Measurements from ENCODE around the gene STAMBPL1. TPM values are rescaled to one million over a fixed set of nuclear protein-coding genes. Genes with fewer than 3 reads are reported as not detected.

The STAMBPL1 gene
- total and polyA plus RNA-seq, 5 donors from 2014 or later, result 12.2 to 40.5 (median 14.7) TPM

GRCh38 chr10:88849234-88849633 is 30.8 kb upstream of the STAMBPL1 start:
- Histone ChIP-seq H3K27me3 (ENCODE audit: control insufficient read depth, insufficient read depth, low read length) (no peaks in the 10 kb centered on the region), H3K4me3 (ENCODE audit: low read depth, low read length) (no peak overlapping the region), H3K4me1 (ENCODE audit: control insufficient read depth, insufficient read depth, low read length, poor library complexity, severe bottlenecking) (peaks cover 4% of the 10 kb centered on the region), H3K9me3 (ENCODE audit: control insufficient read depth in 2 of 2, low read length in 2 of 2) (no peaks in the 10 kb centered on the region), H3K36me3 (ENCODE audit: control insufficient read depth, insufficient read depth, low read length) (no peaks in the 10 kb centered on the region), H3K27ac (ENCODE audit: insufficient read depth, low read length, poor library complexity, severe bottlenecking) (no peak overlapping the region)
- peaks cover 6 to 12% (median 8%) of the 10 kb centered on the region in 4 donors for H3K4me1 Mint-ChIP-seq
- H3K36me3 Mint-ChIP-seq, result no peaks in the 10 kb centered on the region
- no peak for DNase-seq
- no peak for ATAC-seq (ENCODE audit: low read depth in 2 of 2)
- no peaks in the 10 kb centered on the region for H3K27me3 Mint-ChIP-seq
- no peak overlapping the region for H3K27ac Mint-ChIP-seq
- H3K4me3 Mint-ChIP-seq, result no peak overlapping the region
- H3K9me3 Mint-ChIP-seq, result peaks cover 0 to 1% (median 0%) of the 10 kb centered on the region in 7 donors

GRCh38 chr10:88850712-88851111 is 29.3 kb upstream of the STAMBPL1 start:
- Histone ChIP-seq H3K27ac (ENCODE audit: insufficient read depth, low read length, poor library complexity, severe bottlenecking) (no peak overlapping the region), H3K4me1 (ENCODE audit: control insufficient read depth, insufficient read depth, low read length, poor library complexity, severe bottlenecking) (peaks cover 4% of the 10 kb centered on the region), H3K36me3 (ENCODE audit: control insufficient read depth, insufficient read depth, low read length) (no peaks in the 10 kb centered on the region), H3K27me3 (ENCODE audit: control insufficient read depth, insufficient read depth, low read length) (no peaks in the 10 kb centered on the region), H3K4me3 (ENCODE audit: low read depth, low read length) (no peak overlapping the region), H3K9me3 (ENCODE audit: control insufficient read depth in 2 of 2, low read length in 2 of 2) (no peaks in the 10 kb centered on the region)
- ATAC-seq (ENCODE audit: low read depth in 2 of 2) (no peak), DNase-seq (no peak)
- H3K27ac Mint-ChIP-seq, result no peak overlapping the region
- peaks cover 6 to 12% (median 8%) of the 10 kb centered on the region in 4 donors for H3K4me1 Mint-ChIP-seq
- H3K4me3 Mint-ChIP-seq, result no peak overlapping the region
- no peaks in the 10 kb centered on the region for H3K27me3 Mint-ChIP-seq
- H3K36me3 Mint-ChIP-seq, result no peaks in the 10 kb centered on the region
- peaks cover 0 to 1% (median 0%) of the 10 kb centered on the region in 7 donors for H3K9me3 Mint-ChIP-seq

GRCh38 chr10:88851706-88852105 is 28.3 kb upstream of the STAMBPL1 start, which contains the start of gene ANKRD22:
ANKRD22 (minus strand) TSS chr10:88851844; CDS start chr10:88851607, 237 bp downstream.
- Mint-ChIP-seq H3K9me3 (peaks cover 0 to 1% (median 0%) of the 10 kb centered on the region in 7 donors), H3K4me3 (no peak within 1 kb of the TSS), H3K27me3 (no peaks in the 10 kb centered on the region), H3K27ac (no peak within 1 kb of the TSS), H3K36me3 (no peaks in the 10 kb centered on the region), H3K4me1 (peaks cover 6 to 12% (median 8%) of the 10 kb centered on the region in 4 donors)
- Histone ChIP-seq H3K4me3 (ENCODE audit: low read depth, low read length) (no peak within 1 kb of the TSS), H3K27ac (ENCODE audit: insufficient read depth, low read length, poor library complexity, severe bottlenecking) (no peak within 1 kb of the TSS), H3K36me3 (ENCODE audit: control insufficient read depth, insufficient read depth, low read length) (no peaks in the 10 kb centered on the region), H3K4me1 (ENCODE audit: control insufficient read depth, insufficient read depth, low read length, poor library complexity, severe bottlenecking) (peaks cover 4% of the 10 kb centered on the region), H3K9me3 (ENCODE audit: control insufficient read depth in 2 of 2, low read length in 2 of 2) (no peaks in the 10 kb centered on the region), H3K27me3 (ENCODE audit: control insufficient read depth, insufficient read depth, low read length) (no peaks in the 10 kb centered on the region)
- no peak for DNase-seq
- ATAC-seq (ENCODE audit: low read depth in 2 of 2), result no peak

- Mint-ChIP-seq H3K9me3 (peaks cover 0 to 1% (median 0%) of the 10 kb centered on the region in 7 donors), H3K4me1 (peaks cover 6 to 12% (median 8%) of the 10 kb centered on the region in 4 donors), H3K4me3 (no peak overlapping the region), H3K27me3 (no peaks in the 10 kb centered on the region), H3K27ac (no peak overlapping the region), H3K36me3 (no peaks in the 10 kb centered on the region)
- H3K9me3 ChIP-seq (ENCODE audit: control insufficient read depth in 2 of 2, low read length in 2 of 2), result no peaks in the 10 kb centered on the region
- peaks cover 4% of the 10 kb centered on the region for H3K4me1 ChIP-seq (ENCODE audit: control insufficient read depth, insufficient read depth, low read length, poor library complexity, severe bottlenecking)
- H3K4me3 ChIP-seq (ENCODE audit: low read depth, low read length), result no peak overlapping the region
- H3K27ac ChIP-seq (ENCODE audit: insufficient read depth, low read length, poor library complexity, severe bottlenecking), result no peak overlapping the region
- no peak for ATAC-seq (ENCODE audit: low read depth in 2 of 2)
- H3K36me3 ChIP-seq (ENCODE audit: control insufficient read depth, insufficient read depth, low read length), result no peaks in the 10 kb centered on the region
- H3K27me3 ChIP-seq (ENCODE audit: control insufficient read depth, insufficient read depth, low read length), result no peaks in the 10 kb centered on the region
- no peak for DNase-seq
These were observed 27.7 kb upstream of the STAMBPL1 start for GRCh38 chr10:88852327-88852726.

GRCh38 chr10:88853155-88853881 is 26.7 kb upstream of the STAMBPL1 start:
- DNase-seq (no peak), ATAC-seq (ENCODE audit: low read depth in 2 of 2) (no peak)
- peaks cover 4% of the 10 kb centered on the region for H3K4me1 ChIP-seq (ENCODE audit: control insufficient read depth, insufficient read depth, low read length, poor library complexity, severe bottlenecking)
- no peak overlapping the region for H3K4me3 ChIP-seq (ENCODE audit: low read depth, low read length)
- Mint-ChIP-seq H3K27me3 (no peaks in the 10 kb centered on the region), H3K27ac (no peak overlapping the region), H3K4me1 (peaks cover 8 to 12% (median 11%) of the 10 kb centered on the region in 4 donors), H3K9me3 (peaks cover 0 to 1% (median 0%) of the 10 kb centered on the region in 7 donors), H3K4me3 (no peak overlapping the region), H3K36me3 (no peaks in the 10 kb centered on the region)
- H3K27ac ChIP-seq (ENCODE audit: insufficient read depth, low read length, poor library complexity, severe bottlenecking), result no peak overlapping the region
- H3K9me3 ChIP-seq (ENCODE audit: control insufficient read depth in 2 of 2, low read length in 2 of 2), result no peaks in the 10 kb centered on the region
- no peaks in the 10 kb centered on the region for H3K27me3 ChIP-seq (ENCODE audit: control insufficient read depth, insufficient read depth, low read length)
- H3K36me3 ChIP-seq (ENCODE audit: control insufficient read depth, insufficient read depth, low read length), result no peaks in the 10 kb centered on the region

GRCh38 chr10:88854684-88855083 is 25.4 kb upstream of the STAMBPL1 start:
- Mint-ChIP-seq H3K4me1 (peaks cover 0 to 10% (median 4%) of the 10 kb centered on the region in 4 donors), H3K36me3 (no peaks in the 10 kb centered on the region), H3K4me3 (no peak overlapping the region), H3K27me3 (no peaks in the 10 kb centered on the region), H3K9me3 (peaks cover 0 to 1% (median 0%) of the 10 kb centered on the region in 7 donors), H3K27ac (no peak overlapping the region)
- ATAC-seq (ENCODE audit: low read depth in 2 of 2) (no peak), DNase-seq (no peak)
- Histone ChIP-seq H3K27me3 (ENCODE audit: control insufficient read depth, insufficient read depth, low read length) (no peaks in the 10 kb centered on the region), H3K4me1 (ENCODE audit: control insufficient read depth, insufficient read depth, low read length, poor library complexity, severe bottlenecking) (no peaks in the 10 kb centered on the region), H3K36me3 (ENCODE audit: control insufficient read depth, insufficient read depth, low read length) (no peaks in the 10 kb centered on the region), H3K4me3 (ENCODE audit: low read depth, low read length) (no peak overlapping the region), H3K9me3 (ENCODE audit: control insufficient read depth in 2 of 2, low read length in 2 of 2) (no peaks in the 10 kb centered on the region), H3K27ac (ENCODE audit: insufficient read depth, low read length, poor library complexity, severe bottlenecking) (no peak overlapping the region)

- no peaks in the 10 kb centered on the region for H3K36me3 Mint-ChIP-seq
- no peaks in the 10 kb centered on the region for H3K27me3 Mint-ChIP-seq
- peaks cover 0 to 10% (median 4%) of the 10 kb centered on the region in 4 donors for H3K4me1 Mint-ChIP-seq
- H3K9me3 Mint-ChIP-seq, result no peaks in the 10 kb centered on the region
- Histone ChIP-seq H3K4me1 (ENCODE audit: control insufficient read depth, insufficient read depth, low read length, poor library complexity, severe bottlenecking) (no peaks in the 10 kb centered on the region), H3K36me3 (ENCODE audit: control insufficient read depth, insufficient read depth, low read length) (no peaks in the 10 kb centered on the region), H3K9me3 (ENCODE audit: control insufficient read depth in 2 of 2, low read length in 2 of 2) (no peaks in the 10 kb centered on the region), H3K4me3 (ENCODE audit: low read depth, low read length) (no peak overlapping the region), H3K27me3 (ENCODE audit: control insufficient read depth, insufficient read depth, low read length) (no peaks in the 10 kb centered on the region), H3K27ac (ENCODE audit: insufficient read depth, low read length, poor library complexity, severe bottlenecking) (no peak overlapping the region)
- H3K27ac Mint-ChIP-seq, result no peak overlapping the region
- DNase-seq, result peak in 1 of 3 donors; percentile 25
- H3K4me3 Mint-ChIP-seq, result no peak overlapping the region
- ATAC-seq (ENCODE audit: low read depth in 2 of 2), result no peak
These were observed 22.2 kb upstream of the STAMBPL1 start for GRCh38 chr10:88857831-88858230.

GRCh38 chr10:88858491-88858890 is 21.6 kb upstream of the STAMBPL1 start:
- no peak for ATAC-seq (ENCODE audit: low read depth in 2 of 2)

More at GRCh38 chr10:88858491-88858890, 21.6 kb upstream of the STAMBPL1 start:
- H3K27me3 Mint-ChIP-seq, result peaks cover 4% of the 10 kb centered on the region
- Histone ChIP-seq H3K4me1 (ENCODE audit: control insufficient read depth, insufficient read depth, low read length, poor library complexity, severe bottlenecking) (no peaks in the 10 kb centered on the region), H3K27ac (ENCODE audit: insufficient read depth, low read length, poor library complexity, severe bottlenecking) (no peak overlapping the region), H3K36me3 (ENCODE audit: control insufficient read depth, insufficient read depth, low read length) (no peaks in the 10 kb centered on the region), H3K4me3 (ENCODE audit: low read depth, low read length) (no peak overlapping the region), H3K27me3 (ENCODE audit: control insufficient read depth, insufficient read depth, low read length) (no peaks in the 10 kb centered on the region), H3K9me3 (ENCODE audit: control insufficient read depth in 2 of 2, low read length in 2 of 2) (no peaks in the 10 kb centered on the region)
- DNase-seq, result peak in 1 of 3 donors; percentile 19
- peaks cover 0 to 10% (median 4%) of the 10 kb centered on the region in 4 donors for H3K4me1 Mint-ChIP-seq
- no peak overlapping the region for H3K4me3 Mint-ChIP-seq
- no peaks in the 10 kb centered on the region for H3K36me3 Mint-ChIP-seq
- H3K27ac Mint-ChIP-seq, result no peak overlapping the region
- H3K9me3 Mint-ChIP-seq, result no peaks in the 10 kb centered on the region
